IMR-90 (cell line): ENCODE measurements around the gene WDR1. TPM values are rescaled to one million over a fixed set of nuclear protein-coding genes. Genes with fewer than 3 reads are reported as not detected.

ENCODE experiments used
- polyA plus RNA-seq, 3 experiments: library from polyadenylated mRNA; depleted of rRNA; stranded (reverse); fragments of >200 nt; gene quantifications; 2 replicates each; pipeline ENCODE4 v1.2.3, GENCODE V29; 2012; ENCODE audit warnings: low replicate concordance in 1 of 3
- total RNA-seq: library from RNA; depleted of rRNA; stranded (reverse); fragments of >200 nt; gene quantifications from 2 replicates; pipeline ENCODE4 v1.2.3, GENCODE V29; 2012
- TF ChIP-seq, protein P1 (sequence below): conservative IDR thresholded peaks from 2 replicates; pipeline ENCODE4 v1.5.1; 2012; ENCODE audit warnings: mild to moderate bottlenecking, low read depth, low read length, improper control_type of control experiment

Gene WDR1
- total and polyA plus RNA-seq, 2 of the 4 experiments (the other 2 are of a cell fraction) = 725 to 992 TPM

DNA sequence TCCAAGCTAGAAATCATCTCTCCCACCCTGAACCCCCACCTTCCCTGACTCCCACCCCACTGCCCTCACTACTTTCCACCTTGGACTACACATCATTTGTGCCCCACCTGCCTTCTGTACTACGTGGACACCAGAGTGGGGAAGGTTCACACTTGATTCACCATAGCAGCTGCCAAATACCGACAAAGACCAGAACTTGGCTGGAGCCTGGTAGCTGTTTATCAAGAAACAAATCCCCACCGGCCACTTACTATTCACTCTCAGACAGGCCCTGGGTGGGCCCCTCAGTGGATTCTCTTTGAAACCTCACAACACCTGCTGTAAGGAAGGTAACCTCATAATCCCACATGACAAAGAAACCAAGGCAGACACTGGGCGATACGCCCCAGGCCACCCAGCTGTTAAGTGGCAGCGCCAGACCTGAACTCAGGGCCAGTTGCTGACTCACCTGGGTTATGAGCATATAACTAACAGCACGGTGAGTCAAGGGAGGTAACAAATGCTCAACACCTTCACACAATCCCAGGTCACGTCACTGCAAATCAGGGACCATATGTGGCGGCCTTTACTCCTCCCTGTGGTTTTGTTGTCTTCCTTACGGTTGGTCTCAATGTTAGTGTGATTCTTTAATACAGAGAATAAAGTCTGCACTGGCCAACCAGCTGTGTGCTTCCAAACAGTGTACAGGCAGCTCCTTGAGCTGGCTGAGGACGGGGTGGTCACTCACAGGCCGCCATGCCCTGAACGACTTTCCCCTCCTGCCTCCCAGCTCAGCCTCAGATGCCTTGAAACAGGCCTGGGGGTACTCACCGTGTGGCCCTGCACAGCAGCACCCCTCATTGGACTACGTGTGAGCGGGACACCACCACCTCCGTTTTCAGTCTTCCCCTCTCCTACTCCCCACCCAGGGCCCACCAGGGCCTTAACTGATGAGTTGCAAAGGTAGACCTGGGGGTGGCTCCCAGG lies 7.5 kb downstream of the WDR1 start (continued):
- TF ChIP-seq, protein P1, sequence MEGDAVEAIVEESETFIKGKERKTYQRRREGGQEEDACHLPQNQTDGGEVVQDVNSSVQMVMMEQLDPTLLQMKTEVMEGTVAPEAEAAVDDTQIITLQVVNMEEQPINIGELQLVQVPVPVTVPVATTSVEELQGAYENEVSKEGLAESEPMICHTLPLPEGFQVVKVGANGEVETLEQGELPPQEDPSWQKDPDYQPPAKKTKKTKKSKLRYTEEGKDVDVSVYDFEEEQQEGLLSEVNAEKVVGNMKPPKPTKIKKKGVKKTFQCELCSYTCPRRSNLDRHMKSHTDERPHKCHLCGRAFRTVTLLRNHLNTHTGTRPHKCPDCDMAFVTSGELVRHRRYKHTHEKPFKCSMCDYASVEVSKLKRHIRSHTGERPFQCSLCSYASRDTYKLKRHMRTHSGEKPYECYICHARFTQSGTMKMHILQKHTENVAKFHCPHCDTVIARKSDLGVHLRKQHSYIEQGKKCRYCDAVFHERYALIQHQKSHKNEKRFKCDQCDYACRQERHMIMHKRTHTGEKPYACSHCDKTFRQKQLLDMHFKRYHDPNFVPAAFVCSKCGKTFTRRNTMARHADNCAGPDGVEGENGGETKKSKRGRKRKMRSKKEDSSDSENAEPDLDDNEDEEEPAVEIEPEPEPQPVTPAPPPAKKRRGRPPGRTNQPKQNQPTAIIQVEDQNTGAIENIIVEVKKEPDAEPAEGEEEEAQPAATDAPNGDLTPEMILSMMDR = no peak
